Measurements from ENCODE around the gene DNMBP. TPM values are rescaled to one million over a fixed set of nuclear protein-coding genes. Genes with fewer than 3 reads are reported as not detected.

DNMBP gene
- total RNA-seq, 4 donors from 2014 or later: 17.9 to 37.6 (median 20.6) TPM

GRCh38 chr10:100008708-100009282 lies 952 bp downstream of the DNMBP start:
- ATAC-seq: no peak
- no peaks in the 10 kb centered on the region for H3K9me3 ChIP-seq
- H3K27me3 ChIP-seq: no peaks in the 10 kb centered on the region
- peak overlapping the region; percentile 63 to 72 for H3K4me3 ChIP-seq
- peaks cover 0 to 62% (median 35%) of the 10 kb centered on the region in 3 donors for H3K4me1 ChIP-seq
- TF ChIP-seq CTCF (IDR thresholded peaks at IDR 0.05): no peak
- TF ChIP-seq POLR2A (IDR thresholded peaks at IDR 0.05): no peak
- peak overlapping the region; percentile 44 to 94 (median 90) for H3K27ac ChIP-seq
- no peaks in the 10 kb centered on the region for H3K36me3 ChIP-seq
- WGBS, 2 donors (ENCODE audit: low coverage in 1 of 2): 4 to 12% methylated on average over 8 to 9 of the region's 9 CpGs

GRCh38 chr10:100008142-100008522 lies 1.6 kb downstream of the DNMBP start:
- H3K36me3 ChIP-seq: no peaks in the 10 kb centered on the region
- H3K27ac ChIP-seq: peak overlapping the region in 3 of 4 donors; percentile 88 to 94 (median 91)
- no peaks in the 10 kb centered on the region for H3K27me3 ChIP-seq
- no peaks in the 10 kb centered on the region for H3K9me3 ChIP-seq
- H3K4me3 ChIP-seq: peak overlapping the region; percentile 63 to 72
- no peak for ATAC-seq
- H3K4me1 ChIP-seq: peaks cover 0 to 69% (median 35%) of the 10 kb centered on the region in 3 donors
- 9 to 10% methylated on average over 6 of the region's 6 CpGs for WGBS, 2 donors (ENCODE audit: low coverage in 1 of 2)
- TF ChIP-seq POLR2AphosphoS5 (IDR thresholded peaks at IDR 0.05) (peak; percentile 5), POLR2A (IDR thresholded peaks at IDR 0.05) (no peak), CTCF (IDR thresholded peaks at IDR 0.05) (no peak), EP300 (IDR thresholded peaks at IDR 0.05) (no peak)

- peak overlapping the region in 1 of 2 donors; percentile 63 for H3K4me3 ChIP-seq
- no peaks in the 10 kb centered on the region for H3K27me3 ChIP-seq
- H3K36me3 ChIP-seq: no peaks in the 10 kb centered on the region
- ATAC-seq: no peak
- TF ChIP-seq CTCF (IDR thresholded peaks at IDR 0.05) (no peak), POLR2AphosphoS5 (IDR thresholded peaks at IDR 0.05) (no peak), EP300 (IDR thresholded peaks at IDR 0.05) (no peak), POLR2A (IDR thresholded peaks at IDR 0.05) (no peak)
- H3K4me1 ChIP-seq: peaks cover 0 to 75% (median 35%) of the 10 kb centered on the region in 3 donors
- WGBS, 2 donors (ENCODE audit: low coverage in 1 of 2): 35 to 37% methylated on average over 9 of the region's 10 CpGs
- peak overlapping the region in 3 of 4 donors; percentile 88 to 94 (median 91) for H3K27ac ChIP-seq
- no peaks in the 10 kb centered on the region for H3K9me3 ChIP-seq
Observed at GRCh38 chr10:100007231-100008141, 2.3 kb downstream of the DNMBP start.

GRCh38 chr10:100006243-100006886 lies 3.4 kb downstream of the DNMBP start:
- H3K4me1 ChIP-seq: peaks cover 0 to 84% (median 42%) of the 10 kb centered on the region in 3 donors
- ATAC-seq: peak; percentile 48
- no peaks in the 10 kb centered on the region for H3K27me3 ChIP-seq
- no peak for TF ChIP-seq CTCF (IDR thresholded peaks at IDR 0.05)
- TF ChIP-seq POLR2AphosphoS5 (IDR thresholded peaks at IDR 0.05): peak; percentile 83
- no peaks in the 10 kb centered on the region for H3K9me3 ChIP-seq
- H3K36me3 ChIP-seq: no peaks in the 10 kb centered on the region
- peak overlapping the region; percentile 76 to 94 (median 90) for H3K27ac ChIP-seq
- WGBS, 2 donors (ENCODE audit: low coverage in 1 of 2): 8 to 21% methylated on average over 1 to 4 of the region's 4 CpGs
- no peak overlapping the region for H3K4me3 ChIP-seq
